OCI-LY1 (cell line): ENCODE data around the gene POLR2J.

Experiments
- CTCF ChIP-seq: fragments of 200-600 bp; sonication (generic), shearing (Covaris generic); IDR thresholded peaks from 2 replicates; pipeline ENCODE4 v1.5.1; 2017; ENCODE audit warnings: mild to moderate bottlenecking, antibody characterized with exemption, low read length, moderate library complexity, mixed read lengths
- EZH2 ChIP-seq: fragments of 200-600 bp; sonication (generic), shearing (Covaris generic); IDR thresholded peaks from 2 replicates; pipeline ENCODE4 v1.8.0; 2017; ENCODE audit warnings: borderline replicate concordance, mixed run types, mild to moderate bottlenecking, antibody characterized with exemption, low read length, moderate library complexity, mixed read lengths

GRCh38 chr7:102459221-102459844, 19.4 kb downstream of the POLR2J start:
- TF ChIP-seq CTCF (no peak), EZH2 (no peak)
